Panc1 (cell line): ENCODE results near the gene CDK2AP2. TPM values are rescaled to one million over a fixed set of nuclear protein-coding genes. Genes with fewer than 3 reads are reported as not detected.
A peak's percentile ranks its signal among the peaks of the same experiment; 100 is the strongest.

Experiments
- ATAC-seq: fragments of 200-7000 bp; cut with Tn5 transposase; 2 replicates; pipeline ENCODE4 v1.9.1; 2020; ENCODE audit warnings: mild to moderate bottlenecking, moderate library complexity
- BruUV-seq: library from RNA; stranded (reverse); fragments of 400-500 nt; replicated peaks from 2 replicates; lab custom pipeline; 2021; lab: Mats Ljungman, UMichigan
- CTCF ChIA-PET: fragments of 300-600 bp; sonication (Branson Sonifier 250); formaldehyde crosslinking; loops from one replicate; lab custom pipeline; 2022; ENCODE audit warnings: antibody characterized with exemption; lab: Charles Lee
- POLR2A ChIA-PET: fragments of 300-600 bp; sonication (Branson Sonifier 250); formaldehyde crosslinking; loops from one replicate; lab custom pipeline; 2022; ENCODE audit warnings: antibody characterized with exemption; lab: Charles Lee
- DNase-seq: peaks from one replicate; pipeline ENCODE4 v3.0.0-alpha.2; 2010; ENCODE audit warnings: low read depth, low spot score
- H3K27ac ChIP-seq: 2 replicates; pipeline ENCODE4 v1.5.1; 2011; ENCODE audit warnings: mild to moderate bottlenecking, low read length, inconsistent platforms
- H3K27me3 ChIP-seq: fragments of 200-500 bp; sonication (Bioruptor generic); 2 replicates; pipeline ENCODE4 v1.6.0; 2014; ENCODE audit warnings: low read length, inconsistent platforms; ENCODE audit not compliant: control insufficient read depth, insufficient read depth
- H3K36me3 ChIP-seq: fragments of 200-500 bp; sonication (Bioruptor generic); 2 replicates; pipeline ENCODE4 v1.5.1; 2014; ENCODE audit warnings: inconsistent platforms, mild to moderate bottlenecking, low read length, moderate library complexity; ENCODE audit not compliant: control insufficient read depth, insufficient read depth
- H3K4me1 ChIP-seq: 2 replicates; pipeline ENCODE4 v1.5.1; 2011; ENCODE audit warnings: inconsistent platforms, mild to moderate bottlenecking, low read length, moderate library complexity; ENCODE audit not compliant: control insufficient read depth, insufficient read depth
- H3K4me3 ChIP-seq, 2 experiments: 2 replicates each; pipeline ENCODE4 v1.5.1; 2011 to 2012; ENCODE audit warnings: low read depth in 2 of 2, low read length in 2 of 2, mild to moderate bottlenecking in 2 of 2, inconsistent platforms in 1 of 2, moderate library complexity in 1 of 2
- H3K9me3 ChIP-seq: fragments of 200-500 bp; sonication (Bioruptor generic); 2 replicates; pipeline ENCODE4 v1.5.1; 2014; ENCODE audit warnings: low read depth, mild to moderate bottlenecking, inconsistent platforms, low read length, moderate library complexity; ENCODE audit not compliant: control insufficient read depth, insufficient read depth
- CTCF ChIP-seq: fragments of 450-650 bp; IDR thresholded peaks from 2 replicates; pipeline ENCODE4 v1.5.1; 2017; ENCODE audit warnings: mild to moderate bottlenecking
- POLR2AphosphoS5 ChIP-seq: IDR thresholded peaks from 2 replicates; pipeline ENCODE4 v1.6.1; 2012; ENCODE audit warnings: mild to moderate bottlenecking, low read depth, low read length, moderate library complexity
- REST ChIP-seq, 2 experiments: IDR thresholded peaks; 2 replicates each; pipeline ENCODE4 v1.6.1; 2011 to 2012; ENCODE audit warnings: low read depth in 2 of 2, control low read depth in 1 of 2, low read length in 1 of 2, mild to moderate bottlenecking in 1 of 2, moderate library complexity in 1 of 2; ENCODE audit not compliant: insufficient read depth in 1 of 2
- SIN3A ChIP-seq: IDR thresholded peaks from 2 replicates; pipeline ENCODE4 v1.6.1; 2012; ENCODE audit warnings: low read depth, mild to moderate bottlenecking, low read length, moderate library complexity, borderline replicate concordance; ENCODE audit not compliant: insufficient read depth
- TCF7L2 ChIP-seq: IDR thresholded peaks from 2 replicates; pipeline ENCODE4 v1.6.1; 2011; ENCODE audit warnings: mild to moderate bottlenecking, low read depth, low read length, inconsistent platforms
- in situ Hi-C: cut with HindIII; loops from 2 replicates; pipeline ENCODE4 v1.10.0; 2016; ENCODE audit warnings: low sequenced_read_pairs, low pct_unique_long_range_greater_than_20kb
- intact Hi-C: fragments of 100-400 bp; cut with micrococcal nuclease; formaldehyde crosslinking; loops from one replicate; pipeline ENCODE4 v1.10.0; 2022; ENCODE audit not compliant: unreplicated experiment
- total RNA-seq: library from RNA; stranded (reverse); gene quantifications from one replicate; pipeline ENCODE4 v1.2.1, GENCODE V29; 2021; ENCODE audit not compliant: unreplicated experiment

CDK2AP2 gene
- total RNA-seq, 1 experiment from 2014 or later: 76.1 TPM

- in situ Hi-C loops (no loop called here), intact Hi-C loops (no loop called here)
- peak within 1 kb of the TSS; percentile 95 for H3K27ac ChIP-seq
- DNase-seq (peak; percentile 33), ATAC-seq (peak; percentile 89)
- POLR2A ChIA-PET: interaction anchor here (0.6 kb wide), 1 partner anchor 14 kb away, joined by 3 read pairs; the partner anchor contains the start of gene AIP
- H3K9me3 ChIP-seq: no peaks in the 10 kb centered on the region
- TF ChIP-seq REST (IDR thresholded peaks at IDR 0.05; ENCODE audit: insufficient read depth in 1 of 2, low read depth in 2 of 2, low read length in 1 of 2) (0 out of 4 replicates have a peak, but pooled peaks of 1 of the 2 experiments have one; percentile 14), SIN3A (peak; percentile 91; the same call in 1 of the 2 replicates), TCF7L2 (no peak), POLR2AphosphoS5 (peak; percentile 89), CTCF (no peak; the same call in 1 of the 2 replicates)
- CTCF ChIA-PET: interaction anchor here (0.7 to 1.2 kb wide), 3 partner anchors 67 to 86 kb away, joined by 3 to 9 read pairs (median 7); partner anchors contain the start of gene PPP1CA
- H3K4me3 ChIP-seq: peak within 1 kb of the TSS; percentile 64 to 88
- H3K4me1 ChIP-seq: peaks cover 35% of the 10 kb centered on the region
- peaks cover 2% of the 10 kb centered on the region; the same call in 1 of the 2 replicates for H3K36me3 ChIP-seq
- BruUV-seq: no TSS peak
- no peaks in the 10 kb centered on the region for H3K27me3 ChIP-seq
These were observed 39.0 kb downstream of the CDK2AP2 start, which contains the start of gene TMEM134 for GRCh38 chr11:67468759-67469507. Gene TMEM134, minus strand, starts transcription at chr11:67469251. Its CDS starts 59 bp downstream, at chr11:67469192.

GRCh38 chr11:67468456-67468758, 39.6 kb downstream of the CDK2AP2 start:
- DNase-seq (no peak), ATAC-seq (peak; percentile 3)
- H3K4me3 ChIP-seq: peak overlapping the region; percentile 64 to 75
- no peaks in the 10 kb centered on the region for H3K9me3 ChIP-seq
- BruUV-seq: no TSS peak
- no peak for TF ChIP-seq CTCF
- no peak for TF ChIP-seq SIN3A
- TF ChIP-seq POLR2AphosphoS5: no peak
- no peak for TF ChIP-seq REST (IDR thresholded peaks at IDR 0.05; ENCODE audit: insufficient read depth in 1 of 2, low read depth in 2 of 2, low read length in 1 of 2)
- no peak for TF ChIP-seq TCF7L2
- peaks cover 2% of the 10 kb centered on the region; the same call in 1 of the 2 replicates for H3K36me3 ChIP-seq
- POLR2A ChIA-PET: interaction anchor here (0.6 kb wide), 1 partner anchor 15 kb away, joined by 3 read pairs; the partner anchor contains the start of gene AIP
- H3K27me3 ChIP-seq: no peaks in the 10 kb centered on the region
- in situ Hi-C loops: no loop called here
- H3K27ac ChIP-seq: peak overlapping the region; percentile 64
- peaks cover 40% of the 10 kb centered on the region for H3K4me1 ChIP-seq
- intact Hi-C loops: no loop called here
- CTCF ChIA-PET: interaction anchor here (0.6 to 0.7 kb wide), 4 partner anchors 32 to 203 kb away, joined by 3 to 7 read pairs (median 4); partner anchors contain the start of gene PPP1CA
